ENCODE measurements around the gene TSHZ2.

Gene TSHZ2

GRCh38 chr20:53331151-53331973 lies 359.2 kb downstream of the TSHZ2 start:
- TF ChIP-seq USF1 (IDR thresholded peaks at IDR 0.05) (no peak), MAX (IDR thresholded peaks at IDR 0.05) (no peak), CEBPB (IDR thresholded peaks at IDR 0.05) (no peak), REST (IDR thresholded peaks at IDR 0.05; ENCODE audit: low read depth) (no peak)

GRCh38 chr20:53332022-53332837 lies 360.1 kb downstream of the TSHZ2 start:
- TF ChIP-seq EGR1 (IDR thresholded peaks at IDR 0.05) = no peak
- TF ChIP-seq TCF12 (IDR thresholded peaks at IDR 0.05; ENCODE audit: low read depth) = no peak
- no peak for TF ChIP-seq FOXM1 (IDR thresholded peaks at IDR 0.05; ENCODE audit: borderline replicate concordance, low read depth)
- TF ChIP-seq CEBPB (IDR thresholded peaks at IDR 0.05) = no peak
- TF ChIP-seq YY1 (IDR thresholded peaks at IDR 0.05; ENCODE audit: low read depth) = no peak
- TF ChIP-seq REST (IDR thresholded peaks at IDR 0.05; ENCODE audit: low read depth) = no peak
- TF ChIP-seq TAF1 (IDR thresholded peaks at IDR 0.05; ENCODE audit: low read depth) = no peak
- no peak for TF ChIP-seq ZBTB7A (IDR thresholded peaks at IDR 0.05; ENCODE audit: low read depth)
- TF ChIP-seq NFIC (IDR thresholded peaks at IDR 0.05) = no peak
- no peak for TF ChIP-seq EP300 (IDR thresholded peaks at IDR 0.05; ENCODE audit: borderline replicate concordance)
- TF ChIP-seq MAX (IDR thresholded peaks at IDR 0.05) = no peak
- TF ChIP-seq TEAD4 (IDR thresholded peaks at IDR 0.05) = no peak
- no peak for TF ChIP-seq CREB1 (IDR thresholded peaks at IDR 0.05; ENCODE audit: low read depth)
- no peak for TF ChIP-seq USF1 (IDR thresholded peaks at IDR 0.05)
- TF ChIP-seq RAD21 (IDR thresholded peaks at IDR 0.05; ENCODE audit: low read depth) = no peak

- TF ChIP-seq RAD21 (IDR thresholded peaks at IDR 0.05; ENCODE audit: low read depth) = no peak
- no peak for TF ChIP-seq CREB1 (IDR thresholded peaks at IDR 0.05; ENCODE audit: low read depth)
- no peak for TF ChIP-seq TAF1 (IDR thresholded peaks at IDR 0.05; ENCODE audit: low read depth)
- TF ChIP-seq USF1 (IDR thresholded peaks at IDR 0.05) = no peak
- no peak for TF ChIP-seq ZBTB7A (IDR thresholded peaks at IDR 0.05; ENCODE audit: low read depth)
- no peak for TF ChIP-seq NFIC (IDR thresholded peaks at IDR 0.05)
- no peak for TF ChIP-seq REST (IDR thresholded peaks at IDR 0.05; ENCODE audit: low read depth)
- TF ChIP-seq TCF12 (IDR thresholded peaks at IDR 0.05; ENCODE audit: low read depth) = no peak
- TF ChIP-seq FOXM1 (IDR thresholded peaks at IDR 0.05; ENCODE audit: borderline replicate concordance, low read depth) = no peak
- TF ChIP-seq CEBPB (IDR thresholded peaks at IDR 0.05) = no peak
- no peak for TF ChIP-seq EP300 (IDR thresholded peaks at IDR 0.05; ENCODE audit: borderline replicate concordance)
- TF ChIP-seq YY1 (IDR thresholded peaks at IDR 0.05; ENCODE audit: low read depth) = no peak
- no peak for TF ChIP-seq MAX (IDR thresholded peaks at IDR 0.05)
- TF ChIP-seq TEAD4 (IDR thresholded peaks at IDR 0.05) = no peak
- no peak for TF ChIP-seq EGR1 (IDR thresholded peaks at IDR 0.05)
Measured at GRCh38 chr20:53334861-53335260, 362.7 kb downstream of the TSHZ2 start.

Data from Ishikawa (cell line).